GM19463 (cell line): ENCODE measurements around the gene KCNJ6.
"Not testable (repeated sequence)": the region's sequence is repeated elsewhere in the genome, so short reads cannot be mapped to it uniquely, and the experiment has no call there.

ENCODE experiments used
- ATAC-seq: cut with Tn5 transposase; IDR thresholded peaks from one replicate; pipeline ENCODE4 v1.9.1; 2021; ENCODE audit warnings: mild to moderate bottlenecking, moderate library complexity; ENCODE audit not compliant: unreplicated experiment

The KCNJ6 gene

GRCh38 chr21:37916310-37917051, at the start of gene KCNJ6:
TSS of gene KCNJ6 (minus strand) at chr21:37916457. CDS start at chr21:37840682, 75,775 bp downstream.
- no peak for ATAC-seq

GRCh38 chr21:37965088-37965805, 49.0 kb upstream of the KCNJ6 start:
- no peak for ATAC-seq

DNA sequence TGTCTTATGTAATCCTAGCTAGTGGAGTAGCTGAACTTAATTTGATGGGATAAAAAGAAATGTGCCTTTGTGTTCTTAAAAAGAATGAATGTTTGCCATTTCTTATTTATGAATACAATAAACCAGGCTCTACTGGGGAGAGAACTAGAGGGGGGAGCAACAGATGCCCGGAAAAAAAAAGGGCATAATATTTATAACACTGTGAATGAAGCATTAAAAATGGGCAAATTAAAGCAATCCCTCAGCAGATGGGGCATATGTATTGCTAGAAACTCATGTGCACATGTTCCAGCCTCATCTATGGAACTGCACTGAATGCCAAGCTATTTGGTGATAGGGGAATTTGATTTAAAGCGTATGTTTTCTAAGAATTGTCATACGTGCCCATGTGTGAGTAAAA, 42.3 kb upstream of the KCNJ6 start:
- no peak for ATAC-seq

DNA sequence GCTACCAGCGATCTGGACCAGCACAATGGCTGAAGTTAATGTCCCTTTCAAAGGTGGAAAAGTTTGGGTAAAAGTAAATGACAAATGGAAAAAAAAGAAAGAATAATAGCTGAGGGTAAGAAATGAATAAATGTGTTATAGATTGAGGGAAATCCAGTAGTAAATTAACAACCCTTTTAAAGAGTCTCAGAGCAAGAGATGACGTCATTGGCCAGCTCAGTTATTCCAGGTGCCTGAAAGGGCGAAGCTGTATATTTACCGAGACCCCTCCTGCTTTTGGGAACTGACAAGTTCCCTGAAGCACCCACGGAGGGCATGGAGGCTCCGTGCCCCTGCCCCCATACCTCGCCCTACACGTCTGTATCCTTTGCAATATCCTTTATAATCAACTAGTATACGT, 40.5 kb upstream of the KCNJ6 start:
- no peak for ATAC-seq

DNA sequence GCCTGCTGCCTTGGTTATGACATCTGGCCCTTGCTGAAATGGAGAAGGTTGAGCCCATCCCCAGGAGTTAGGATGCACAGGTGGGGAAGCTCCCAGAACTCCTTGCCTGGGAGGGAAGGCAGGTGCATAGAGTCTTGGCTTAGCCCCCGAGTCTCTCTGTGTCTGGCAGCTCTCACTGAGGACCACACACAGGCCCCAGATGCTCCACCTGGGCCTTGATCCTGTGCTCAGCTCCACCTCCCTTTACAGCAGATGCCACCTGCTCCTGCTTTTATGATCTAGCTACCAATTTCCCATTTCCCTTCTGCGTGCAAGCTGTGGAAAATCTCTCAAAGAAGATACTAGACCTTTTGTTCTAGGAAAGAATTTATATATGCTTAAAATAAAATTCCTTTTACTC, 28.8 kb upstream of the KCNJ6 start:
- no peak for ATAC-seq

GRCh38 chr21:37944496-37944895, 28.2 kb upstream of the KCNJ6 start:
- ATAC-seq: no peak

- no peak for ATAC-seq
These were observed 24.4 kb upstream of the KCNJ6 start for GRCh38 chr21:37940691-37941090.

DNA sequence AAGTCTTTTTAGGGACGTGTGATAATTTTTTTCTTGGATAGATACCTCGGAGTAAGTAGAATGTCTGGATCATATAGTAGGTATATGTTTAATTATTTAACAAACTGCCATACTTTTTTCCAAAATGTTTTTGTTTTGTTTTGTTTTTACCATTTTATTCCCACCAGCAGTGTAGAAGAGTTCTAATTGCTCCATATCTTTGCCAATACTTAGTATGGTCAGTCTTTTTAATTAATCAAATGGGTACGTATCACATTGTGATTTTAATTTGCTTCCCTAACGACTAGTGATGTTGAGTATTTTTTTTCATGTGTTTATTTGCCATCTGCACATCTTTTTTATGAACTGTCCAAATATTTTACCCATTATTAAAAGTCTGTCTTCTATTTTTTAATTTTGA, 23.6 kb upstream of the KCNJ6 start:
- ATAC-seq: no peak

DNA sequence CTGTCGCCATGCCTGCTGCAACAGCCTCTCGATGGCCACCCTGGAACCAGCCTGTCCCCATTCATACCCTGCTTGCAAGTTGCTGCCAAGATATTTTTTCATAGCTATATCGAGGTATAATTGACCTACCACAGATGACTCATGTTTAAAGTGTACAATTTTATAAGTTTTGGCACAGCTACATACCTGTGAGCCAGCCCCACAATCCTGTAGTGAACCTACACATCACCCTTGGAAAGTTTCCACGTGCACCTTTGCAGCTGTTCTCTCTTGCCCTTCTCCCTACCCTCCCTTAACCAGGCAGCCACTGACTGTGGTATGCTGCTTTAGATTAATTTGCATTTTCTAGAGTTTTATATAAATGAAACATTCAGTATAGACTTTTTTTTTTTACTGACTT, 23.0 kb upstream of the KCNJ6 start:
- ATAC-seq: no peak

- no peak for ATAC-seq
These were observed 21.4 kb upstream of the KCNJ6 start for GRCh38 chr21:37937668-37938067.

DNA sequence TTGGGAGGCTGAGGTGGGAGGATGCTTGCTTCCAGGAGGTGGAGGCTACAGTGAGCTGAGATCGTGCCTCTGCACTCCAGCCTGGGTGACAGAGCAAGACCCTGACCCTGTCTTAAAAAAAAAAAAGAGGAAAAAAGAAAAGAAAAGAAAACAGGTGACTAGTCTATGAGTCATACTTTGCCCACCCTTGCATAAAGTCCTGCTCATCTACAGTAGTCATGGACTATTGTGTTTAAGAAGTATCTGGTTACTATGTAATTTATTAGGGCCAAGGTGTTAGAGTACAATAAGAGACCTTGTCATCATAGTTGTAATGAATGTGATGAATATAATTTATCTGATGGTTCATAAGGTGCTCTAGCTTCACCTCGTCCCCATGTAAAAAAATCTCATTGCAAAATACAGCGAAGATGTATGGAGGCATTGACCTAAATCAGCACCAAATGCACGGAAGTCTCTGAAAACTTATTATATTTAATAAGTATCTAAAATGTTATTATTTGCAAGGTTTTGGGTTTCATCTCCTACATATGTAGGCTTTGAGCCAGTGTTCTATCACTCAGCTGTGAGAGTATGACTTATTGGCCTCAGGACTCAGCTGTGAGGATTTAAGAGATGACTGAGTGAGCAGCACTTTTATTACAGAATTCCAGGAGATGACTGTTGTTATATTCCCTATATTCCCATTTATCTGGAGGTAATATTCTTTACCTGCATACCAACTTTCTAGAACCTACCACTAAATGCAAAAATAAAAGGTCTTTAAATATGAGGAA, 19.9 kb upstream of the KCNJ6 start:
- ATAC-seq: no peak

DNA sequence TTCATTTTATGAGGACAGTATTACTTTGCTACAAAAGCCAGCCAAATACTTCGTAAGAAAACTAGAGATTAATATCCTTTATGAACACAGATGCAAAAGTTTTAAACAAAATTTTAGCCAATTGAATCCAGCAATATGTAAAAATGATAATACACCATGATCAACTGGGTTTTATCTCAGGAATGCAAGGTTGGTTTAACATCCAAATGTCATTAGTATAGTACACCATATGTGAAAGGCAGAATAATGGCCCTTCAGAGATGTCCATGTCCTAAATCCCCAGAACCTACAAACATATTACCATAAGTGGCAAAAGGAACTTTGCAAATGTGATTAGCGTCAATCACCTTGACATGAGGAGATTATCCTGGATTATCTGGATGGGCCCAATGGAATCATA, 16.7 kb upstream of the KCNJ6 start:
- no peak for ATAC-seq

- ATAC-seq: no peak
These were observed 11.5 kb upstream of the KCNJ6 start for GRCh38 chr21:37927711-37928110.

GRCh38 chr21:37921091-37921490, 4.8 kb upstream of the KCNJ6 start:
- ATAC-seq: no peak

DNA sequence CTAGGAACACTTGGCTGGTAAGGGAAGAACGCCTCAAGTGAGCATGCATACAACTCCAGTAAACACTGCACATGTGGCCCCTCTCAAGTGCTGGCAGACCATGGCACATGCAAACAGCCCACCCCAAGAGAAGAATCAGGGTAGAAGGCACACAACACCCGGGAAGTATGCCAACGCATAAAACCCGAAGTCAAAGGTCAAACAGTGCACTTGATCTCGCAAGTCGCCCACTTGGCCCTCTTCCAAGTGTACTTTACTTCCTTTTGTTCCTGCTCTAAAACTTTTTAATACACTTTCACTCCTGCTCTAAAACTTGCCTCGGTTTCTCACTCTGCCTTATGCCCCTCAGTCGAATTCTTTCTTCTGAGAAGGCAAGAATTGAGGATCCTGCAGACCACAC, 4.0 kb upstream of the KCNJ6 start:
- not testable (repeated sequence) for ATAC-seq

- no peak for ATAC-seq
These were observed 1.4 kb upstream of the KCNJ6 start for GRCh38 chr21:37917612-37918011.

- no peak for ATAC-seq
These were observed 332 bp downstream of the KCNJ6 start for GRCh38 chr21:37915941-37916309.

DNA sequence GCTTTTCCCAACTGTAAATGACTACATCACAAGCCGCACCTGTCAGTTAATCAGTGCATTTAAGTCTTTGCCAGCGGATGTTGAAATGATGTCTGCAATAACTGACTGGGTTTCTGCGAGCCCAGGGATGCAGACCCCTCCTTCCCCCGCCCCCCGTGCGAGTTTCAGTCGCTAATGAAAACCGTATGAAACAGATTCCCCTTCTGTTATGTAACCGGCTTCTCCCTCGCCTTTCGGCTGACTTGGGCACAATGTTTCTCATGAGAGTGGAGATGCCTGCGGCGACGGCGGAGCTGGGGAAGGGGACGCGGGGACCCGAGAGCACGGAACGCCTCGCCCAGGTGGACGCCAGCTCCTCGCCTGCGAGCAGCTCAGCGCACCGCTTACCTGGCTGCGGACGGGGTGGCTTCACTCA, 753 bp downstream of the KCNJ6 start:
- no peak for ATAC-seq

- ATAC-seq: no peak
These were observed 3.6 kb downstream of the KCNJ6 start for GRCh38 chr21:37912616-37913015.

- ATAC-seq: no peak
These were observed 6.3 kb downstream of the KCNJ6 start for GRCh38 chr21:37909936-37910335.

- no peak for ATAC-seq
These were observed 7.6 kb downstream of the KCNJ6 start for GRCh38 chr21:37908691-37909090.

DNA sequence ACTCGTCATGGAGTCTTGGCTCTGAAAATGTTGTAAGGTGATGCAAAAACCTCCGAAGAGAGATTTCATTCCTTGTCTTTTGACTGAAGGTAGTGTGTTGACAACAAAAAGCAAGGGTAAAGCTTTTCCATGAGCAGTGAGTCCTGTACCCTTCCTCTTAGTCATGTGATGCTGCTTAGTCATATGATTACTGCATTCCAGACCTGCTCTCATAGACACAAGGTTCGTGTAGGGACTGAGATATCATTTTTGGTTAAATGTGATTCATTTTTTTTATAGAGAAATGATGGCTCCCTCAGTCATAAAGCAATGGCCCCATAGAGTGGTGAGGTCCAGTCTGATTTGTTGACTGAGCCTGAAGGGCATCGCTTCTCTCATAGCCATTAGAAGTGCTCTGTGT, 9.2 kb downstream of the KCNJ6 start:
- no peak for ATAC-seq
